GM21390 (cell line): Measurements from ENCODE around the gene CNST.
"Not testable (repeated sequence)": the region's sequence is repeated elsewhere in the genome, so short reads cannot be mapped to it uniquely, and the experiment has no call there.

Experiments used
- ATAC-seq: cut with Tn5 transposase; IDR thresholded peaks from one replicate; pipeline ENCODE4 v1.9.1; 2021; ENCODE audit not compliant: unreplicated experiment

CNST gene

GRCh38 chr1:246613096-246613758 is 47.0 kb downstream of the CNST start:
- no peak for ATAC-seq

- no peak for ATAC-seq
Observed at GRCh38 chr1:246617156-246617555, 50.9 kb downstream of the CNST start.

- no peak for ATAC-seq
Observed at GRCh38 chr1:246617768-246618167, 51.5 kb downstream of the CNST start.

- ATAC-seq: no peak
Observed at GRCh38 chr1:246618240-246618808, 52.1 kb downstream of the CNST start.

GRCh38 chr1:246622035-246622652 is 55.9 kb downstream of the CNST start:
- no peak for ATAC-seq

- no peak for ATAC-seq
Observed at GRCh38 chr1:246624091-246624490, 57.8 kb downstream of the CNST start.

- peak; percentile 96 for ATAC-seq
Observed at GRCh38 chr1:246629030-246629429, 62.8 kb downstream of the CNST start.

GRCh38 chr1:246629976-246630375 is 63.7 kb downstream of the CNST start:
- ATAC-seq: no peak

GRCh38 chr1:246631426-246631825 is 65.2 kb downstream of the CNST start:
- no peak for ATAC-seq

- ATAC-seq: no peak
Observed at GRCh38 chr1:246632281-246633168, 66.3 kb downstream of the CNST start.

GRCh38 chr1:246634659-246635058 is 68.4 kb downstream of the CNST start:
- not testable (repeated sequence) for ATAC-seq

GRCh38 chr1:246638941-246639655 is 72.8 kb downstream of the CNST start:
- no peak for ATAC-seq

GRCh38 chr1:246639732-246640131 is 73.5 kb downstream of the CNST start:
- ATAC-seq: no peak

GRCh38 chr1:246640747-246641146 is 74.5 kb downstream of the CNST start:
- ATAC-seq: no peak

- no peak for ATAC-seq
Observed at GRCh38 chr1:246641394-246641793, 75.1 kb downstream of the CNST start.

GRCh38 chr1:246642719-246643118 is 76.5 kb downstream of the CNST start:
- ATAC-seq: no peak

GRCh38 chr1:246647113-246647512 is 80.9 kb downstream of the CNST start:
- ATAC-seq: no peak

- ATAC-seq: no peak
Observed at GRCh38 chr1:246647513-246647912, 81.3 kb downstream of the CNST start.

- no peak for ATAC-seq
Observed at GRCh38 chr1:246651012-246651695, 84.9 kb downstream of the CNST start.

GRCh38 chr1:246658567-246658966 is 92.3 kb downstream of the CNST start:
- ATAC-seq: no peak
